Activated naive CD4-positive, alpha-beta T cell (primary cell): ENCODE data around the gene TMEM151B.

Experiments used
- DNase-seq, 4 experiments: peaks; one replicate each; lab custom pipeline; 2025; lab: John Stamatoyannopoulos, UW

TMEM151B gene

GRCh38 chr6:44264154-44265006, 5.9 kb upstream of the TMEM151B start:
- DNase-seq, result no peak

GRCh38 chr6:44265007-44265721, 5.1 kb upstream of the TMEM151B start, which contains the start of gene NFKBIE:
NFKBIE (minus strand) TSS chr6:44265551; CDS start chr6:44265346, 205 bp downstream.
- peak; percentile 88 to 94 (median 92) for DNase-seq

GRCh38 chr6:44265722-44266233, 4.5 kb upstream of the TMEM151B start:
- DNase-seq, result no peak

GRCh38 chr6:44266347-44266746, 3.9 kb upstream of the TMEM151B start:
- no peak for DNase-seq

GRCh38 chr6:44267252-44267651, 3.0 kb upstream of the TMEM151B start:
- DNase-seq, result no peak

- peak in 2 of 4 experiments; percentile 31 to 45 for DNase-seq
Measured at GRCh38 chr6:44268095-44268628, 2.1 kb upstream of the TMEM151B start.

GRCh38 chr6:44269178-44269920, 901 bp upstream of the TMEM151B start:
- no peak for DNase-seq

- no peak for DNase-seq
Measured at GRCh38 chr6:44270526-44271405, 516 bp downstream of the TMEM151B start.

- DNase-seq, result no peak
Measured at GRCh38 chr6:44271406-44271723, 1.1 kb downstream of the TMEM151B start.

- DNase-seq, result no peak
Measured at GRCh38 chr6:44271914-44272313, 1.7 kb downstream of the TMEM151B start.

GRCh38 chr6:44272529-44272928, 2.3 kb downstream of the TMEM151B start:
- DNase-seq, result no peak

GRCh38 chr6:44272999-44273566, 2.8 kb downstream of the TMEM151B start:
- DNase-seq, result no peak

- no peak for DNase-seq
Measured at GRCh38 chr6:44273617-44274016, 3.4 kb downstream of the TMEM151B start.

GRCh38 chr6:44275271-44275748, 5.1 kb downstream of the TMEM151B start:
- DNase-seq, result no peak

- DNase-seq, result peak in 1 of 4 experiments; percentile 26
Measured at GRCh38 chr6:44275749-44276648, 5.7 kb downstream of the TMEM151B start.

- DNase-seq, result no peak
Measured at GRCh38 chr6:44276667-44277640, 6.7 kb downstream of the TMEM151B start.

GRCh38 chr6:44277763-44278162, 7.5 kb downstream of the TMEM151B start:
- no peak for DNase-seq

GRCh38 chr6:44278315-44278714, 8.1 kb downstream of the TMEM151B start:
- no peak for DNase-seq
